Measurements from ENCODE around the gene GNB2. TPM values are rescaled to one million over a fixed set of nuclear protein-coding genes. Genes with fewer than 3 reads are reported as not detected.

Gene GNB2
- total and polyA plus RNA-seq, 2 of the 13 experiments (the other 11 are each of a cell fraction or from before 2014, with no cell fraction given) = 48.3 to 67.1 TPM

DNA sequence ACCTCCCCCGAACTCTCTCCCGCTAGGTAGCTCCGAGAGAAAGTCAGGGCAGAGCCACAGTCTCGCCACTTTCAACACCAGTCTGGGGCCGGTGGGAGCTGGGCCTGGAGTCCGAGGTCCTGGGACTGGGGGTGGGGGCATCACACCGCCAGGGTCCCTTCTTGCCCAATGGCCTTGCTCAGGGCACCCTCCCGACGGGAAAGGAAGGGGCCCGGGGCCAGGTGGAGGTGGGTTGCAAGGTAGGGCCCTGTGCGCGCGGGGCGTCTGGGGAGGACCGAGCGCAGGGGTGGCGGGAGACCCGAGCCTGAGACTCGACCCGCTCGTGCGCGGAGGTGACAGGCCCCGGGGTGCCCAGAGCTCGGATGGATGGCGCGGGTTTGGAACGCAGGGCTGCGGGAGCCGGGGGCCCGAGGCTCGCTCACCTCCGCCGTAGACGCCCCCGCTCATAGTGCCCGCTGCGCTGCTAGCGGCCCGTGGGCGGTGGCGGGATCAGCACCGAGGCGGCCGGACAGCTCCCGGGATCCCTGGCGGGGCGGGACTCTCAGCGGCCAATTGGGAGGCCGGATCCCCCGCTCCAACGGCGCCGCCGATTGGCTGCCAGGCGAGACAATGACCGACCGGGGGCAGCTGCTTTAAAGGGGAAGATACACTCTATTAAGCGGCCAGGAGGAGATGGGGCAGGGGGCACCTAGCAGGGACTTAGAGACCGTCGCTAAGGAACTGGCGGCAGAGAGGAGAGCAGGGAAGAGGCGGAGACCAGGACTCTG is 17.4 kb upstream of the GNB2 start, which contains the start of gene ACTL6B:
Gene ACTL6B (minus strand): TSS at position 541 of the 767 bp plus-strand sequence. CDS start 94 bp downstream, at position 447.
- POLR2A ChIA-PET = interaction anchor here (1.0 to 1.3 kb wide), 5 partner anchors 14 to 70 kb away, joined by 4 to 8 read pairs (median 6); partner anchors contain the start of genes FBXO24, GNB2, LRCH4 and MOSPD3
- no peak for TF ChIP-seq U2AF2 (IDR thresholded peaks at IDR 0.05; ENCODE audit: low read depth, low read length)
- TF ChIP-seq GATAD1 (CRISPR knock-in tag; IDR thresholded peaks at IDR 0.05) = peak; percentile 55
- peak; percentile 64 for TF ChIP-seq KAT8 (CRISPR knock-in tag; IDR thresholded peaks at IDR 0.05)
- TF ChIP-seq ZNF350 (CRISPR knock-in tag; IDR thresholded peaks at IDR 0.05; ENCODE audit: borderline replicate concordance, low read depth) = peak; percentile 36; the same call in 1 of the 2 replicates
- no peak for TF ChIP-seq ZNF24 (IDR thresholded peaks at IDR 0.05)
- no peak for TF ChIP-seq CREB1 (IDR thresholded peaks at IDR 0.05)
- no peak for TF ChIP-seq CREB1 (CRISPR knock-in tag; IDR thresholded peaks at IDR 0.05)
- TF ChIP-seq ZNF446 (CRISPR knock-in tag; IDR thresholded peaks at IDR 0.05) = peak; percentile 92; the same call in 1 of the 2 replicates
- no peak for TF ChIP-seq HMG20A (CRISPR knock-in tag; IDR thresholded peaks at IDR 0.05; ENCODE audit: borderline replicate concordance)
- no peak for TF ChIP-seq ZNF576 (CRISPR knock-in tag; IDR thresholded peaks at IDR 0.05)
- TF ChIP-seq RBAK (CRISPR knock-in tag; IDR thresholded peaks at IDR 0.05) = 0 out of 2 replicates have a peak, but pooled peaks have one; percentile 21
- no peak for TF ChIP-seq HNRNPUL1 (IDR thresholded peaks at IDR 0.05; ENCODE audit: low read depth, low read length)
- peak; percentile 76 for TF ChIP-seq ZBTB26 (CRISPR knock-in tag; IDR thresholded peaks at IDR 0.05; ENCODE audit: borderline replicate concordance)
- TF ChIP-seq ZNF782 (CRISPR knock-in tag; IDR thresholded peaks at IDR 0.05; ENCODE audit: borderline replicate concordance) = 0 out of 2 replicates have a peak, but pooled peaks have one; percentile 65
- no peak for TF ChIP-seq CCDC6 (CRISPR knock-in tag; IDR thresholded peaks at IDR 0.05)
- TF ChIP-seq MTA1 (CRISPR knock-in tag; IDR thresholded peaks at IDR 0.05; ENCODE audit: borderline replicate concordance) = peak; percentile 40; the same call in 1 of the 2 replicates
- peak; percentile 91 for TF ChIP-seq ATF7-NPFF (CRISPR knock-in tag; IDR thresholded peaks at IDR 0.05; ENCODE audit: low read depth)
- TF ChIP-seq ZNF274 (CRISPR knock-in tag; IDR thresholded peaks at IDR 0.05) = peak; percentile 82; the same call in 1 of the 2 replicates
- TF ChIP-seq AGO1 (IDR thresholded peaks at IDR 0.05; ENCODE audit: low read depth, low read length, poor library complexity, severe bottlenecking) = no peak
- TF ChIP-seq ZNF207 (IDR thresholded peaks at IDR 0.05; ENCODE audit: borderline replicate concordance) = no peak
- TF ChIP-seq, protein P1, sequence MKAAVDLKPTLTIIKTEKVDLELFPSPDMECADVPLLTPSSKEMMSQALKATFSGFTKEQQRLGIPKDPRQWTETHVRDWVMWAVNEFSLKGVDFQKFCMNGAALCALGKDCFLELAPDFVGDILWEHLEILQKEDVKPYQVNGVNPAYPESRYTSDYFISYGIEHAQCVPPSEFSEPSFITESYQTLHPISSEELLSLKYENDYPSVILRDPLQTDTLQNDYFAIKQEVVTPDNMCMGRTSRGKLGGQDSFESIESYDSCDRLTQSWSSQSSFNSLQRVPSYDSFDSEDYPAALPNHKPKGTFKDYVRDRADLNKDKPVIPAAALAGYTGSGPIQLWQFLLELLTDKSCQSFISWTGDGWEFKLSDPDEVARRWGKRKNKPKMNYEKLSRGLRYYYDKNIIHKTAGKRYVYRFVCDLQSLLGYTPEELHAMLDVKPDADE (CRISPR knock-in tag; IDR thresholded peaks at IDR 0.05) = 0 out of 2 replicates have a peak, but pooled peaks have one; percentile 9
- peak; percentile 90 for TF ChIP-seq KDM5B (CRISPR knock-in tag; IDR thresholded peaks at IDR 0.05; ENCODE audit: borderline replicate concordance)
- TF ChIP-seq ZNF564 (CRISPR knock-in tag; IDR thresholded peaks at IDR 0.05) = peak; percentile 73; the same call in 1 of the 2 replicates

More for the DNA sequence above, 17.4 kb upstream of the GNB2 start, which contains the start of gene ACTL6B:
- peaks cover 8% of the 10 kb centered on the region for H3K4me1 ChIP-seq (ENCODE audit: insufficient read depth, low read length)
- H3K4me2 ChIP-seq (ENCODE audit: low read depth, low read length) = peak within 1 kb of the TSS; percentile 39; the same call in 1 of the 2 replicates
- FAIRE-seq = no peak
- peak; percentile 75 for ATAC-seq
- no peak within 1 kb of the TSS for H2AFZ ChIP-seq (ENCODE audit: low read length)
- H3K9me3 ChIP-seq (ENCODE audit: low read length) = no peaks in the 10 kb centered on the region
- BruUV-seq (replicated peaks) = no TSS peak
- no peak for DNase-seq (ENCODE audit: low spot score)
- H3K4me3 ChIP-seq (replicated peaks in 1 of 3; ENCODE audit: insufficient read depth in 1 of 3, low read depth in 2 of 3, low read length in 3 of 3) = peak within 1 kb of the TSS in 1 of 3 experiments; percentile 33; a peak in 1 of 6 replicates
- no peaks in the 10 kb centered on the region for H3K36me3 ChIP-seq (replicated peaks in 1 of 2; ENCODE audit: control insufficient read depth in 1 of 2, insufficient read depth in 2 of 2, low read length in 2 of 2)
- H3K79me2 ChIP-seq (ENCODE audit: insufficient read depth, low read length) = no peaks in the 10 kb centered on the region
- 53% methylated on average over 18 of the region's 63 CpGs for WGBS (ENCODE audit: low lambda C conversion rate)
- in situ Hi-C loops (cut with HindIII; ENCODE audit: extremely low pct_ligation_motif_present, low pct_unique_long_range_greater_than_20kb) (no loop called here), intact Hi-C loops (cut with micrococcal nuclease; ENCODE audit: unreplicated experiment) (no loop called here)
- CTCF ChIA-PET (ENCODE audit: low intra/inter-chr PET ratio, low total read pairs) = no interaction called here
- peaks cover 4% of the 10 kb centered on the region; the same call in 1 of the 2 replicates for H4K20me1 ChIP-seq (ENCODE audit: insufficient read depth, low read length)
- H3K27ac ChIP-seq (ENCODE audit: extremely low read length, insufficient read depth, low read length) = no peak within 1 kb of the TSS
- H3K27me3 ChIP-seq (ENCODE audit: control insufficient read depth in 1 of 2, insufficient read depth in 2 of 2, low read length in 2 of 2) = peaks cover 0 to 6% of the 10 kb centered on the region in 2 experiments; a peak in 2 of 5 replicates
- H3K9ac ChIP-seq (ENCODE audit: insufficient read depth, low read depth, low read length) = no peak within 1 kb of the TSS
